NCI-H1417 (cell line): ENCODE data around the gene OBSL1.

Experiments used
- DNase-seq, 3 experiments: peaks; one replicate each; lab custom pipeline; 2025; lab: John Stamatoyannopoulos, UW

The OBSL1 gene

GRCh38 chr2:219565130-219566080 is 5.9 kb downstream of the OBSL1 start:
- DNase-seq = no peak

DNA sequence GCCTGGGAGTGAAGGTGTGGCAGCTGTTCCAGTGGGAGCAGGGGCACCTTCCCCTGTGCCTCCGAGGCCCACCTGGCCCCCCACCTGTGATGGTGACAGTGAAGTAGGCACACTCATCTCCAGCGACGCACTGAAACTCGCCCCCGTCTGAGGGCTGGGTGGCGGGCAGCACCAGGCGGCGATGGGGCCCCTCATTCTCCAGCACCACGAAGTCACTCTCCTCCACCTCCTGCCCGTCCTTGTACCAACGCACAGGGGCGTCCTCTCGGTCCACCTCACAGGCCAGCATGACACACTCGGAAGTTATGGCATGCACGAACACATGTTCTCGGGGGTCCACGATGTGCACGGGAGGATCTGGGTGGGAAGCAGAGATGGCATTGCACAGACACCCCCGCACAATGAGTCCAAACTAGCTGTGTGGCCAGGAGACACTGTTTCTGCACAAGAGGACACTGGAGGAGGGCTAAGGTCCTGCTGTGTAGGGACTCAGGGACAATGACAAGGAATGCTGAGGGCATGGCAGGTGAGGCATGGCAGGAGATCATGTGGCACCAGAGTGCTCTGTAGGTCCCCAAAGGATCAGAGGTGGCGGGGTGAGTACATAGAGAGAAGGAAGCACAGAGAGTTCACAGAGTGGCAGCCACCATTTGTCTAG is 7.9 kb downstream of the OBSL1 start:
- DNase-seq = no peak

GRCh38 chr2:219562049-219563020 is 9.0 kb downstream of the OBSL1 start:
- no peak for DNase-seq

DNA sequence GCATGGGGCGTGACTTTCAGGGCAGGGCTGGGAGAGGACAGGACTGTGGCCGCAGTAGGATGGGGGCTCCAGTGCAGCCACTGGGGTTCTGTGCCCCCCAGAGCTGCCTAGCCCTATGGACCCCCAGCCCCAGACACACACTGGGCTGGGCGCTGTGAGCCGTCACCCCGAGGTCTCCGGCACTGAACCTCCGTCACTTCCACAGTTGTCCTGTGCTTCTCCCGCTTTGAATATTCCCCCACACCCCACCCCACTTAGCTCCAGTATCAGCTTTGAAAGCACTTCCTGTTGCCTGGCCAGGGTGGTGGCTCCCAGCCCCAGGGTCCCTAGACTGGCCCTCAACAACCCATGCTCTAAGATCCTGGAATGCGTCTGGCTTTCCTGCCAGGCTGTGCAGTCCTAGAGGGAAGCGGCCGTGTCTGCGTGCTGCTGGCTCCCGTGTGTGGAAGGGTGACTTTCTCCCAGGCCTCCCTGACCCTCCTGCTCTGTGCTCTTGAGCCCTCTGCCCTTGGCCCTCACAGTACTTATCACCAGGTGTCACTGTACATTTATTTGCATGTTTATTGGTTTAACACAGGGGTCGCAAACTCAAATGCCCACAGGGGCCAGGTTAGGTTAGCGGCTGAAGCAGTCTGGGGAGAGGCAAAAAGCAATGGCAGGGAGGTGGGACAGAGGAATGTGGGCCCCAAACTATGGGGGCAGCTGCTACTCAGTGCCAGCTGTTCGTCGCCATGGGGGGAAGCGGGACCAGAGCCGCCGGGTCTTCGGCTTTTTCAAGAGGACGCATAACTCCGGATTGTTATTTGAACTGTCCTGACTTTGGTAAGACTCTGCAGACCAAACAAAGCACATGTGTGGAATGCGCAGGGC is 9.9 kb downstream of the OBSL1 start:
- DNase-seq = no peak

- DNase-seq = no peak
These were observed 10.5 kb downstream of the OBSL1 start for GRCh38 chr2:219560893-219561178.

GRCh38 chr2:219560037-219560892 is 11.1 kb downstream of the OBSL1 start:
- DNase-seq = no peak

- no peak for DNase-seq
These were observed 12.0 kb downstream of the OBSL1 start for GRCh38 chr2:219559156-219559915.

DNA sequence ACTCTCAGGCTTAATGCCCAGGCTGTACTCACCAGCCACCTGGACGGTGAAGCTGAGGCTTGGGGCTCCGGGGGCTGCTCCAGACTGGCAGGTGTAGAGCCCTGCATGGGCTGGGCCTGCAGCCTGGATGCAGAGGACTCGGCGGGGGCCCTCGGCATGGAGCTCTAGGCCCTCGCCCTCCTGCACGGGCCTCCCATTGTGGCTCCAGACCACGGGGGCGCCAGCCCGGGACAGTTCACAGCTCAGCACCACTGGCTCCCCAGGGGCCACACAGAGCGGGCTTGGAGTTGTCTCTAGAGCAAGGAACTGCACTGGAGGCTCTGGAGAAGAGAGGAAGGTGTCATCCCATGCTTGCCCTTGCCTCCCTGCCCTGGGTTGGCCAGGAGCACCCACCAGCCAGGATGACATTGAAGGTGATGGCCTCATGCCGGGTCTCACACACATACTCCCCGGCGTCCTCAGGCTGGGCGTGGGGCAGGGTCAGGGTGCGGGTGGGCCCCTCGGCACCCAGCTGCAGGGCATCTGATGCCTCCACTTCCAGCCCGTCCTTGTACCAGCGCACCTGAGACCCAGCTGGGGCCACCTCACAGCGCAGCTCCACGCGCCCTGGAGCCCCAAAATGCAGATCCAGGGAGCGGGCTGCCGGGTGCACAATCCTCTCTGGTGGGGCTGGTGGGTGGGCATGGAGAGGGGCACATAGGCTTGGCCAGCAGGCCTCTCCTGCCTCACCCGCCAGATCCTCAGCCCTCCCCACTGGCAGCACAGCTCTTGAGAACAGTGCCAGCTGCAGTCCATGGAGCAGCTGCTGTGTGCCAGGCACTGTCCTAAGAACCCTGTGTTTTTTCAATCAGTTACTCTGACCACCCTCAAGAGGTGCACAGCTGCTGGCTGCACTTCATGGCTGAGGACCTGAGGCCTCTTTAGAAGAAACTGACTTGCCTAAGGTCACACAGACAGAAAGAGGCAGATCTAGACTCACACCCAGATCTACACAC is 13.3 kb downstream of the OBSL1 start:
- DNase-seq = no peak

DNA sequence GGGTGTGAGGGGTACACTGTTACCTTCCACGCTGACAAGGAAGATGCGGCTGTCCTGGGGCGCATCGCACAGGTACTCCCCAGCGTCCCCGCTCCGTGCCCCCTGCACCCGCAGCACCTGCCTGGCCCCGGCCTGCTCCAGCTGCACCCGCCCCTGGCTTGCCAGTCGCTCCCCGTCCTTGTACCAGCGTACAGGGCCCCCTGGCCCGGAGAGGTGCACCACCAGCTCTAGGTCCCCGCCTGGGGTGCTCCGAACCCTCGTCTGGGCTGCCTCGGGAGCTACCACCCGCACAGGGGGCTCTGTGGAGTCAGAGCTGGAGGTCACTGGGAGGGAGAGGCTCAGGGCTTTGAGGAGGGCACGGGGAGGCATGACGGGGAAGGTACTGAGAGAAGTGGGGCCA is 14.0 kb downstream of the OBSL1 start:
- DNase-seq = no peak

DNA sequence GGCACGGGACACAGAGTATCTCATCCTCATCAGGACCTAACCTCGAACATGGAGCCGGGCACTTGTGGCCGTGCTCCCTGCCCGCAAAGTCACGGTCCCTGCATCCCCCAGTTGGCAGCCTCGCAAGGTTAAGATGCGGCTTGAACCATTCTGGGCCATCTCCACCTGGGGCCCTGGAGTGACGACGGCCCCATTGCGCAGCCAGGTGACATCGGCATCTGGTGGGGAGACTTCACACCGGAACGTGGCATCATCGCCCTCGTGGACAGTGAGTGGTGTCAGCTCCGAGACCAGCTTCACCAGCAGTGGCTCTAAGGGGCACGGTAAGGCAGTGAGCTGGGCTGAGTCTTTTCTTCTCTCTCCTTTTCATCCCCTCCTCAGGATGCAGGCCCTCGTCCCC is 14.9 kb downstream of the OBSL1 start:
- no peak for DNase-seq

DNA sequence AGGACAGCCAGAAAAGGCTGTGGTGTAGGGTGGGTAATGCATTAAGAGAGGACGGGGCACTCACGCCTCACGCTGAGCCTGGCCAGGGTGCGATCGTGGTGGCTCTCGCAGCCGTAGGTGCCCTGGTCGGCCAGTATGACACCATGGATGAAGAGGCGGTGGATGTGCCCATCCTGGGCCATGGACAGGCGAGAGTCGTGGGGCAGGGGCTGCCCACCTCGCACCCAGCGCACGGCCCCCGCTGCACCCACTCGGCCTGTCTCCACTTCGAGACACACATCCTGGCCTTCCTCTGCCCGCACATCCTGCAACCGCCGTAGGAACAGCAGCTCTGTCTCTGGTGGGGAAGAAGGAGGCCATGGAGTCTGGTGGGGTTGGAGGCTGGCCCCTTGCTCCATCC is 15.4 kb downstream of the OBSL1 start:
- no peak for DNase-seq

DNA sequence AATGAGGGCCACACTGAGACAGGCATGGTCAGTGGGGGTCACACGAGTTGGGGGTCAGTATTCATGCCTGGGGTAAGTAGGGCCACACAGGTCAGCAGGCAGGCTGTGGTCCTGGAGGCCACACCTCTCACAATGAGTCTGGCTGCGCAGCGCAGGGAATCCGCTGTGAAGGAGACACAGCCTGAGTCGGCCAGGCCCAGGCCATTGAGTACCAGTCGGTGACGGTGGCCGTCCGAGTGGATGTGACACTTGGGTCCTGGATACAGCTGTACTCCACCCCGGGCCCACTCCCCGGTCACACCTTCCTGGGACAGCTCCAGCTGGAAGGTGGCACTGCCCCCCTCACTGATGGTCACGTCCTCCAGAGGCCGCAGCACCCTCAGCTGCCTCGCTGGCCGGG is 17.0 kb downstream of the OBSL1 start:
- no peak for DNase-seq

- DNase-seq = no peak
These were observed 17.8 kb downstream of the OBSL1 start for GRCh38 chr2:219553463-219553963.

- no peak for DNase-seq
These were observed 18.2 kb downstream of the OBSL1 start for GRCh38 chr2:219553168-219553417.

DNA sequence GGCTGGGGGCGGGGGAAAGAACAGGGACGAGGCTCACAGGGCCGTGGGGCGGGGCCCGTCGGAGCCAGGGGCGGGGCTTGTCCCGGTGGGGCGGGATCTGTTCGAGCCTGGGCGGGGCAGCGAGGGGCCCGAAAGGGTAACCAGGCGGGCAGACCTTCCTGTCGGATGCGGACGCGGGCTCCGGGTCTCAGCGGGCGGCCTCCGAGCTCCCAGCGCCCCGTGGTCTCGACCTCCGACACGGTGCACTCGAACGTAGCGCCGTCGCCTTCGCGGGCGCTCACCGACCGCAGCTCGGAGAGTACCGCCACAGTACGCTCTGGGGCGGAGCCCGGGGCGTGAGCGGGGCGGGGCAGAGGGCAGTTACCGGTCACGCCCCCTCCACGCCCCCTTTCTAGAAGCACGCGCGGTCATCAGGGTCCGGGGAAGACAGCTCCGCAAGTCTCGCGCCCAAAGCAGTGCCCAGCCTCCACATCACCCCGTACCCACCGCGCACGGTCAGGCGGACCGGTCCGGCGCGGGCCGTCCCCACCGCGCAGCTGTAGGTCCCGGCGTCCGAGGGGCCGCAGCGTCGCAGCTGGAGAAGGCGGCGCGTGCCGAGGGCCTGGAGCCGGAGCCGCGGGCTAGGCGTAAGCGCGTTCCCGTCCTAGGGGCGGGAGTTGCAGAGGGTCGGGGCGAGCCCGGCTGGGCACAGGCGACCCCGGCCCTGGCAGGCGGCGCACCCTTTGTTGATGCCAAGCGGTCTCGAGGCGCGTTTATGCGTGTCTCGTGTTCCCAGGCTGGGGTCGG is 18.8 kb downstream of the OBSL1 start:
- peak; percentile 72 to 94 (median 94) for DNase-seq

GRCh38 chr2:219551441-219552381 is 19.6 kb downstream of the OBSL1 start:
- peak in 2 of 3 experiments; percentile 40 to 86 for DNase-seq

DNA sequence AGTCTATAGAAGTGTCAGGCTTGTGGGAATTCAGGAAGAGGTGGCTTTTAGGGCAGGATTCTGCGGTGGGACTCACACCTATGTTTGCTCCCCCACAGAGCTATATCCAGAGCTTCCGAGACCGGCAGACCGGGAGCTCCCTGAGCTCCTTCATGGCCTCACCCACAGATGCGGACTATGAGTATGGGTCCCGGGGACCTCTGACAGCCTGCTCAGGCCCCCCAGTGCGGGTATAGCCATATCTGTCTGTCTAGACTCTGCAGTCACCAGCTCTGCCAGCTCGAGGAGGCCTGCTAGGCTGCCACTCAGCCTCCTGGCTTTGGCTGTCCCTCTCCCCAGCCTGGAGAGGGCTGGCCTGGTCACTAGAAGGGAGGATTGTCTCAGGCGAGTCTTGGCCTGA is 21.7 kb downstream of the OBSL1 start:
- no peak for DNase-seq
